IMR-90 (cell line): ENCODE measurements around the gene C12orf57. TPM values are rescaled to one million over a fixed set of nuclear protein-coding genes. Genes with fewer than 3 reads are reported as not detected.

Source experiments
- ATAC-seq: fragments of 200-7000 bp; cut with Tn5 transposase; 2 replicates; pipeline ENCODE4 v1.9.1; 2020; ENCODE audit warnings: low read depth, mild to moderate bottlenecking, moderate library complexity
- BruUV-seq: library from RNA; stranded (reverse); fragments of 400-500 nt; replicated peaks from 2 replicates; lab custom pipeline; 2021; lab: Mats Ljungman, UMichigan
- CTCF ChIA-PET: fragments of 300-600 bp; formaldehyde crosslinking; extraction: SDS; loops from one replicate; lab custom pipeline; 2021; ENCODE audit warnings: antibody characterized with exemption; lab: Yijun Ruan, JAX
- POLR2A ChIA-PET: fragments of 300-600 bp; sonication (Branson Sonifier 250); formaldehyde crosslinking; loops from one replicate; lab custom pipeline; 2022; ENCODE audit warnings: antibody characterized with exemption; ENCODE audit not compliant: unreplicated experiment; lab: Charles Lee
- DNase-seq: peaks from one replicate; pipeline ENCODE4 v3.0.0; 2013
- H2AFZ ChIP-seq: replicated peaks from 2 replicates; pipeline ENCODE3; 2013; ENCODE audit warnings: low read length, mild to moderate bottlenecking; ENCODE audit not compliant: poor library complexity
- H2AK5ac ChIP-seq: 2 replicates; pipeline ENCODE4 v1.6.1; 2013; ENCODE audit warnings: low read depth, low read length, inconsistent platforms
- H2AK9ac ChIP-seq: replicated peaks from 2 replicates; pipeline ENCODE3; 2013; ENCODE audit warnings: mild to moderate bottlenecking, low read depth, low read length, moderate library complexity; ENCODE audit not compliant: poor library complexity
- H2BK120ac ChIP-seq: 2 replicates; pipeline ENCODE4 v1.6.1; 2013; ENCODE audit warnings: low read depth, low read length, inconsistent platforms
- H2BK15ac ChIP-seq: 3 replicates; pipeline ENCODE4 v1.6.1; 2013; ENCODE audit warnings: low read depth, low read length, inconsistent platforms
- H2BK20ac ChIP-seq: 2 replicates; pipeline ENCODE4 v1.6.1; 2013; ENCODE audit warnings: low read depth, mild to moderate bottlenecking, inconsistent platforms, low read length, moderate library complexity
- H2BK5ac ChIP-seq: 2 replicates; pipeline ENCODE4 v1.6.1; 2013; ENCODE audit warnings: mild to moderate bottlenecking, low read depth, low read length, inconsistent platforms; ENCODE audit not compliant: poor library complexity, severe bottlenecking
- H3K14ac ChIP-seq: replicated peaks from 2 replicates; pipeline ENCODE4 v1.6.1; 2013; ENCODE audit warnings: low read depth, low read length, inconsistent platforms
- H3K18ac ChIP-seq: 2 replicates; pipeline ENCODE4 v1.6.1; 2013; ENCODE audit warnings: low read depth, low read length, control low read depth
- H3K23ac ChIP-seq: 2 replicates; pipeline ENCODE4 v1.6.1; 2013; ENCODE audit warnings: low read depth, low read length, inconsistent platforms
- H3K27ac ChIP-seq: 2 replicates; pipeline ENCODE4 v1.5.1; 2013; ENCODE audit warnings: mild to moderate bottlenecking, control low read depth, low read length; ENCODE audit not compliant: insufficient read depth
- H3K27me3 ChIP-seq: 2 replicates; pipeline ENCODE4 v1.6.1; 2013; ENCODE audit warnings: low read length; ENCODE audit not compliant: control insufficient read depth, insufficient read depth
- H3K36me3 ChIP-seq: 2 replicates; pipeline ENCODE4 v1.6.1; 2013; ENCODE audit warnings: low read length, mixed read lengths; ENCODE audit not compliant: control insufficient read depth, insufficient read depth
- H3K4ac ChIP-seq: 2 replicates; pipeline ENCODE4 v1.6.1; 2013; ENCODE audit warnings: low read depth, low read length, inconsistent platforms
- H3K4me1 ChIP-seq: 2 replicates; pipeline ENCODE4 v1.6.1; 2013; ENCODE audit warnings: low read length, mixed read lengths; ENCODE audit not compliant: control insufficient read depth, insufficient read depth
- H3K4me2 ChIP-seq: 2 replicates; pipeline ENCODE4 v1.6.1; 2013; ENCODE audit warnings: low read depth, mild to moderate bottlenecking, control low read depth, low read length, moderate library complexity
- H3K4me3 ChIP-seq: 2 replicates; pipeline ENCODE4 v1.5.1; 2013; ENCODE audit warnings: low read depth, mild to moderate bottlenecking, control low read depth, low read length, moderate library complexity; ENCODE audit not compliant: insufficient read depth
- H3K56ac ChIP-seq: 2 replicates; pipeline ENCODE4 v1.6.1; 2013; ENCODE audit warnings: low read length, inconsistent platforms; ENCODE audit not compliant: insufficient read depth; ENCODE audit errors: extremely low read depth
- H3K79me1 ChIP-seq, 2 experiments: 2 replicates each; pipeline ENCODE4 v1.6.1; 2013; ENCODE audit warnings: low read length in 2 of 2, inconsistent platforms in 1 of 2, low read depth in 1 of 2
- H3K9ac ChIP-seq: 2 replicates; pipeline ENCODE4 v1.6.1; 2013; ENCODE audit warnings: low read depth, low read length, control low read depth
- H3K9me1 ChIP-seq: 2 replicates; pipeline ENCODE4 v1.6.1; 2013; ENCODE audit warnings: low read length, inconsistent platforms; ENCODE audit not compliant: insufficient read depth
- H3K9me3 ChIP-seq: 2 replicates; pipeline ENCODE4 v1.6.1; 2013; ENCODE audit warnings: low read length; ENCODE audit not compliant: control insufficient read depth, insufficient read depth
- H4K20me1 ChIP-seq: 2 replicates; pipeline ENCODE4 v1.6.1; 2013; ENCODE audit warnings: low read length, inconsistent platforms; ENCODE audit not compliant: insufficient read depth
- H4K5ac ChIP-seq: 2 replicates; pipeline ENCODE4 v1.6.1; 2013; ENCODE audit warnings: mild to moderate bottlenecking, low read depth, low read length, control low read depth
- H4K8ac ChIP-seq, 2 experiments: 2 replicates each; pipeline ENCODE4 v1.6.1; 2013; ENCODE audit warnings: low read depth in 2 of 2, low read length in 2 of 2, control low read depth in 1 of 2, inconsistent platforms in 1 of 2
- H4K91ac ChIP-seq: 2 replicates; pipeline ENCODE4 v1.6.1; 2013; ENCODE audit warnings: low read depth, low read length, inconsistent platforms; ENCODE audit not compliant: insufficient read depth
- FOS ChIP-seq: fragments of 150-350 bp; IDR thresholded peaks from 2 replicates; pipeline ENCODE4 v1.6.1; 2016; ENCODE audit warnings: low read depth, low read length
- POLR2A ChIP-seq: IDR thresholded peaks from 2 replicates; pipeline ENCODE4 v1.6.1; 2012; ENCODE audit warnings: mild to moderate bottlenecking, low read depth, low read length
- WGBS, 2 experiments: methylation state at CpG; one replicate each; pipeline versions ENCODE4 v1.1.5 to v1.1.7; 2013; ENCODE audit warnings: missing lambda C conversion rate in 2 of 2; ENCODE audit not compliant: insufficient read length in 1 of 2; ENCODE audit errors: extremely low coverage in 2 of 2; 5-methylcytosine and 5-hydroxymethylcytosine counted together
- dilution Hi-C: fragments of 300-500 bp; cut with HindIII; formaldehyde crosslinking; loops from one replicate; pipeline ENCODE4 v1.14.3; 2018; ENCODE audit warnings: low sequenced_read_pairs; ENCODE audit not compliant: unreplicated experiment
- in situ Hi-C: fragments of 300-500 bp; cut with MboI; formaldehyde crosslinking; loops from 3 replicates; pipeline ENCODE4 v1.14.3; 2019; ENCODE audit warnings: low sequenced_read_pairs, inconsistent platforms, mixed read lengths
- intact Hi-C: fragments of 100-400 bp; cut with micrococcal nuclease; formaldehyde crosslinking; loops from 2 replicates; pipeline ENCODE4 v1.10.0; 2022
- polyA plus RNA-seq, 3 experiments: library from polyadenylated mRNA; depleted of rRNA; stranded (reverse); fragments of >200 nt; gene quantifications; 2 replicates each; pipeline ENCODE4 v1.2.3, GENCODE V29; 2012; ENCODE audit warnings: low replicate concordance in 1 of 3
- total RNA-seq: library from RNA; depleted of rRNA; stranded (reverse); fragments of >200 nt; gene quantifications from 2 replicates; pipeline ENCODE4 v1.2.3, GENCODE V29; 2012
- TF ChIP-seq, protein P1 (sequence below): conservative IDR thresholded peaks from 2 replicates; pipeline ENCODE4 v1.5.1; 2012; ENCODE audit warnings: mild to moderate bottlenecking, low read depth, low read length, improper control_type of control experiment

C12orf57 gene
- total and polyA plus RNA-seq, 2 of the 4 experiments (the other 2 are of a cell fraction) = 238 to 530 TPM

DNA sequence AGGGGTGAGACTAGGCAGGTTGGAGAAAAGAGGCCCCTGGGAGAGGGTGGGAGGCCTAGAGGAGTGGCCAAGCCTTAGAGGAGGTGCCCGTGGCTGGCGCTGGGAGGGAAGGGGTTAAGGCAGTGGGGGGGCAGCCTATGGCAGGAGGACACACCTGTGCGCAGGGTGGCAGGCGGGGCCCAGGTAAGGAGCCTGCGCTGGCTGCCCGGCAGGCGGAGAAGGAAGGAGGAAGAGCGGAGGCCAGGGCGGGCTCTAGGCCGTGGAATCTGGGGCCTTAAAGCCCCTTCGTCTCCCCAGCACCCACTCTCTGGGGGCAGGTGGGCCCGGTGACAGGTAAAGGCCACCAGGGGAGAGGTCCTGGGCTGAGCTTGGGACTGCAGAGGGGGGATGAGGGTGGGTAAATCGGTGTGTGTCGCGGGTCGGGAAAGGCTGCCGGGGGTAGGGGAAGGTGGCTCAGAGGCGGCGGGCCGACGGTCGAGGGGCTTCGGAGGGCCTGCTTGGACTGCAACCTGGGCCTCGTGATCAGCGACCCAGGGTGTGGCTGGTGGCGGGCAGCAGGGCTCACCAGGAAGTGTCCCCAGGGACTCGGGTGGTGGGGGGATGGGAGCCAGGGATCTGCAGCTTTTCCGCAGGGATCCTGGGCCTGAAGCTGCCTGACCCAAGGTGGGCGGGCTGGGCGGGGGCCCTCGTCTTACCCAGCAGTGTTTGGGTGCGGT lies 19.4 kb downstream of the C12orf57 start:
- CTCF ChIA-PET = interaction anchor here (1.7 kb wide), 1 partner anchor 150 kb away, joined by 3 read pairs; no protein-coding TSS in a partner anchor
- Histone ChIP-seq H4K91ac (no peak overlapping the region), H3K9me1 (no peaks in the 10 kb centered on the region), H4K8ac (no peak overlapping the region), H3K14ac (no peak overlapping the region), H3K9me3 (no peaks in the 10 kb centered on the region), H3K4me2 (no peak overlapping the region), H2AK5ac (no peak overlapping the region), H2AK9ac (peak overlapping the region; percentile 83), H4K20me1 (no peaks in the 10 kb centered on the region), H3K56ac (no peak overlapping the region), H3K4me1 (peaks cover 5% of the 10 kb centered on the region; the same call in 1 of the 2 replicates), H3K4me3 (no peak overlapping the region), H3K36me3 (peaks cover 31% of the 10 kb centered on the region), H3K79me1 (peaks cover 5 to 15% of the 10 kb centered on the region in 2 experiments), H3K4ac (no peak overlapping the region), H3K18ac (no peak overlapping the region), H4K5ac (no peak overlapping the region), H2AFZ (peak overlapping the region; percentile 68), H2BK5ac (no peak overlapping the region), H2BK20ac (no peak overlapping the region), H2BK15ac (no peak overlapping the region), H3K27me3 (no peaks in the 10 kb centered on the region), H3K23ac (no peak overlapping the region), H3K27ac (no peak overlapping the region), H2BK120ac (no peak overlapping the region), H3K9ac (no peak overlapping the region)
- no peak for ATAC-seq
- intact Hi-C loops (no loop called here), in situ Hi-C loops (loop anchor here (5.0 kb wide), 1 partner anchor 96 kb away; the partner anchor contains the start of gene TPI1), dilution Hi-C loops (no loop called here)
- 93% methylated on average over 4 of the region's 32 CpGs; no CpG with 5 or more reads in 1 of the 2 experiments for WGBS, 2 experiments
- no peak for DNase-seq
- POLR2A ChIA-PET = no interaction called here
- TF ChIP-seq, protein P1, sequence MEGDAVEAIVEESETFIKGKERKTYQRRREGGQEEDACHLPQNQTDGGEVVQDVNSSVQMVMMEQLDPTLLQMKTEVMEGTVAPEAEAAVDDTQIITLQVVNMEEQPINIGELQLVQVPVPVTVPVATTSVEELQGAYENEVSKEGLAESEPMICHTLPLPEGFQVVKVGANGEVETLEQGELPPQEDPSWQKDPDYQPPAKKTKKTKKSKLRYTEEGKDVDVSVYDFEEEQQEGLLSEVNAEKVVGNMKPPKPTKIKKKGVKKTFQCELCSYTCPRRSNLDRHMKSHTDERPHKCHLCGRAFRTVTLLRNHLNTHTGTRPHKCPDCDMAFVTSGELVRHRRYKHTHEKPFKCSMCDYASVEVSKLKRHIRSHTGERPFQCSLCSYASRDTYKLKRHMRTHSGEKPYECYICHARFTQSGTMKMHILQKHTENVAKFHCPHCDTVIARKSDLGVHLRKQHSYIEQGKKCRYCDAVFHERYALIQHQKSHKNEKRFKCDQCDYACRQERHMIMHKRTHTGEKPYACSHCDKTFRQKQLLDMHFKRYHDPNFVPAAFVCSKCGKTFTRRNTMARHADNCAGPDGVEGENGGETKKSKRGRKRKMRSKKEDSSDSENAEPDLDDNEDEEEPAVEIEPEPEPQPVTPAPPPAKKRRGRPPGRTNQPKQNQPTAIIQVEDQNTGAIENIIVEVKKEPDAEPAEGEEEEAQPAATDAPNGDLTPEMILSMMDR = no peak
- TF ChIP-seq FOS = no peak
- no peak for TF ChIP-seq POLR2A
- BruUV-seq = no TSS peak
